HG03108 (cell line): ENCODE results near the gene FLNA.
A peak's percentile ranks its signal among the peaks of the same experiment; 100 is the strongest.
"Not testable (repeated sequence)": the region's sequence is repeated elsewhere in the genome, so short reads cannot be mapped to it uniquely, and the experiment has no call there.

Source experiments
- ATAC-seq: cut with Tn5 transposase; IDR thresholded peaks from one replicate; pipeline ENCODE4 v1.9.1; 2021; ENCODE audit warnings: moderate library complexity; ENCODE audit not compliant: unreplicated experiment

The FLNA gene, protein sequence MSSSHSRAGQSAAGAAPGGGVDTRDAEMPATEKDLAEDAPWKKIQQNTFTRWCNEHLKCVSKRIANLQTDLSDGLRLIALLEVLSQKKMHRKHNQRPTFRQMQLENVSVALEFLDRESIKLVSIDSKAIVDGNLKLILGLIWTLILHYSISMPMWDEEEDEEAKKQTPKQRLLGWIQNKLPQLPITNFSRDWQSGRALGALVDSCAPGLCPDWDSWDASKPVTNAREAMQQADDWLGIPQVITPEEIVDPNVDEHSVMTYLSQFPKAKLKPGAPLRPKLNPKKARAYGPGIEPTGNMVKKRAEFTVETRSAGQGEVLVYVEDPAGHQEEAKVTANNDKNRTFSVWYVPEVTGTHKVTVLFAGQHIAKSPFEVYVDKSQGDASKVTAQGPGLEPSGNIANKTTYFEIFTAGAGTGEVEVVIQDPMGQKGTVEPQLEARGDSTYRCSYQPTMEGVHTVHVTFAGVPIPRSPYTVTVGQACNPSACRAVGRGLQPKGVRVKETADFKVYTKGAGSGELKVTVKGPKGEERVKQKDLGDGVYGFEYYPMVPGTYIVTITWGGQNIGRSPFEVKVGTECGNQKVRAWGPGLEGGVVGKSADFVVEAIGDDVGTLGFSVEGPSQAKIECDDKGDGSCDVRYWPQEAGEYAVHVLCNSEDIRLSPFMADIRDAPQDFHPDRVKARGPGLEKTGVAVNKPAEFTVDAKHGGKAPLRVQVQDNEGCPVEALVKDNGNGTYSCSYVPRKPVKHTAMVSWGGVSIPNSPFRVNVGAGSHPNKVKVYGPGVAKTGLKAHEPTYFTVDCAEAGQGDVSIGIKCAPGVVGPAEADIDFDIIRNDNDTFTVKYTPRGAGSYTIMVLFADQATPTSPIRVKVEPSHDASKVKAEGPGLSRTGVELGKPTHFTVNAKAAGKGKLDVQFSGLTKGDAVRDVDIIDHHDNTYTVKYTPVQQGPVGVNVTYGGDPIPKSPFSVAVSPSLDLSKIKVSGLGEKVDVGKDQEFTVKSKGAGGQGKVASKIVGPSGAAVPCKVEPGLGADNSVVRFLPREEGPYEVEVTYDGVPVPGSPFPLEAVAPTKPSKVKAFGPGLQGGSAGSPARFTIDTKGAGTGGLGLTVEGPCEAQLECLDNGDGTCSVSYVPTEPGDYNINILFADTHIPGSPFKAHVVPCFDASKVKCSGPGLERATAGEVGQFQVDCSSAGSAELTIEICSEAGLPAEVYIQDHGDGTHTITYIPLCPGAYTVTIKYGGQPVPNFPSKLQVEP (N-terminal part only)

DNA sequence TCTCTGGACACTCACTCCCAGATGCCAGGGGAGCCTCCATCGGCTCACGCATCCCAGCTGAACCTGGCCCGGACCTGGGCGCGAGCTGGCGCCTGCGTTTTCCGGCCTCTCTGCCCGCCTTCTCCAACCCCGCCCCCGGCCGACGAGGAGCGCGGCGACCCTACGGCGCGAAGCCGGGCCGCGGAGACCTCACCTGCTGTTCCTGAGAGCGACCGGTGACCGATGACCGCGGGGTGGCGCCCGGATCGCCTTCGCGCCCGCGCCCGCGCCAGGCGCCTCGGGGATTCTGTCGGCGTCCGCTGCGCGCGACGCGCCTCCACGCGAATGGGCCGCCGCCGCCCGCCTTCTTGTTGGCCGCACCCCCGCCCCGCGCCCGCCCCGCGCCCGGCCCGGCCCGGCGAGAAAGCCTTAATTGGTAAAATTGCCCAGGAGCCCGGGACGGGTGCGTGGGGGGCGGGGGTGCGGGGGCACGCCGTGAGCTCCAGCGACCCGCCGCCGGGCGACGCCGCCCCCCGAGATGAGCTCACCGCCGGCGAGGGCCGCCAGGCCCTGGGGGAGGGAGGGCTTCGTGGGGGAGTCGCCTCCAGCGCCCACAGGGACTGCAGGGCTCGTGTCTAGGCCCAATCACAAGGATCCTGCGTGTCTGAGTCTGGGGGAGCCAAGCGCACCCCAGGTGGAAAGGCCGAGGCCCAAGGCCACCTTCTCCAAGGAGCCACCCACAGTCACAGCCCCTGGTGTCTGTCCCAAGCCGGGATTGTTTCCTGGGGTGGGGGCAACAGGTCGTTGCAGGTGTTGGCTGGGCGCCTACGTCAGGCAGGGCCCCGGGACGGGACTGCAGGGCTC is at the start of gene FLNA:
Gene FLNA, minus strand, starts transcription at position 322 of the 843 bp plus-strand sequence. CDS start 3,389 bp downstream, outside the sequence.
- no peak for ATAC-seq

DNA sequence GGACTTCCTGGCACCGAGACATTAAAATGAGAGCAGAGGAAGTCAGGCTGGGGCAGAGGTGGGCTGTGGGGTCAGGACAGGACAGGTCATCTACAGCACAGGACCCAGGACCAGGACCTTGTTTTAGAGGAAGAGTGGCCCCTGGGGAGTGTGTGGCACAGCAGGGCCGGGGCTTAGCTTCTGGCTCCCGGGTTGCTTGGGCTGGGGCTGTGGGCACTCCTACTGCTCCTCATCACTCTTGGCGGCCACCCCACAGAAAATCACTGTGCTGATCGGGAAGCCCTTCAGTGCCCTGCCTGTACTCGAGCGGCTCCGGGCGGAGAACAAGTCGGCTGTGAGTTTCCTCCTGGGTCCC is 45.9 kb upstream of the FLNA start:
- no peak for ATAC-seq

DNA sequence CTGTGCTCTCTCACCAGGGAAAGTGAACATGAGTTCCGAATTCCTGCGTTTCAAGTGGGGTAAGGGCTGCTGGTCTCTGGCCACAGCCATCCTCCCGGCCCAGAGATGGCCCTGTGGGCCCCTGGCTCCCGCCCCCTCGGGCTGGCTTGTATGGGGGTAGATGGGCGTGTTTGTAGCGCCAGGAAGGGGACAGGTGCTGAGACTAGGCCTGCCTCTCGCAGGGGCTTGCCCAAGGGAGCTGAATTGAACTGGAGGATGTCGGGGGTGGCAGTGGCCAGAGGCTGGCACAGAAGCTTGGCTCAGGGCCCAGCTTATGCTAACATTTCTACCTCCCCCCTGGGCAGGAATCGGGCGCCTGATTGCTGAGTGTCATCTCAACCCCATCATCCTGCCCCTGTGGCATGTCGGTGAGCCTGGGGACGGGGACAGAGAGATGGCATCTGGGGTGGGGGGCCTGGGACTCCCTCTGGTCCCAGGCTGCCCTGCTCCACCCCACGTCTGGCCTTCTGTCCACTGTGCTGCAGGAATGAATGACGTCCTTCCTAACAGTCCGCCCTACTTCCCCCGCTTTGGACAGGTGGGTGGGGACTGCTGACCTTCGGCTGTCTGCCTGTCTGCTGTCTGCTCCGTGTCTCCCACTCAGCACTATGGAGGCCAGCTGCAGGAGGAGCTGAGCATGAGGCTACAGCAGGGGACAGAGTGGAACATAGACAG is 45.4 kb upstream of the FLNA start:
- no peak for ATAC-seq

DNA sequence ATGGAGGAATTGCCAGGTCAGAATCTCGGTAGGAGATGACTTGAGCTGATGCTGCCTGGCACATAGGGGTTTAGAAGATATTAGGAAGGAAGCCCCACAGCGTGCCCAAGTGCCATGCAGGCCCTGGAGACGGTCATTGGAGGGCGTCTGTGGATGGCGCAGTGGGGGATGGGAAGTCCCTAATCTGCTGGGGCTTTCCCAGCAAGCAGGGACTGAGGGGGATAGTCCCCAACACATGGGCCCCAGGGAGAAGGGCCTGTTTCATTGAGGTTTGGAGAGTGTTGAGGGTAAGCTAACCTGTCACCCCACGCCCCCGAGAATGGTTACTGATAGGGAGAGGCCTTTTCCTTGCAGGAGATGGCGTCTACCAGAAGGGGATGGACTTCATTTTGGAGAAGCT is 44.8 kb upstream of the FLNA start:
- no peak for ATAC-seq

DNA sequence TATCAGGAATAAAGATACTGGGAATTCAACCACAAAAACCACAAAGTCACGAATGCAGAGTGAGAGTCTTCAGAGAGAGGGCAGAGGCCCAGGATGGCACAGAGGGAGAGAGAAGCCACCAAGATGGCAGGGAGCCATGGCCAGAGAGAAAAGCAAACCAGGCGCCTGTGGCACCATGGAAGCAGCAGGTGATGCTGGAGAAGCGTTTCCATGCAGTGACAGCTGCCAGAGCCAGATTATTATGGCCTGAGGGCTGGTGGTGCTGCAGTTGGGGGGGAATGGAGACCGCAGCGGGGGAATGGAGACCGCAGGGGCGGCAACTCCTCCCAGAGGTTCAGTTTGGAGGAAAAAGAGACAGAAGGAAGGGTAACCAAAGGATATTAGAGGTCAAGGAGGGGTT is 42.7 kb upstream of the FLNA start:
- ATAC-seq, result no peak

DNA sequence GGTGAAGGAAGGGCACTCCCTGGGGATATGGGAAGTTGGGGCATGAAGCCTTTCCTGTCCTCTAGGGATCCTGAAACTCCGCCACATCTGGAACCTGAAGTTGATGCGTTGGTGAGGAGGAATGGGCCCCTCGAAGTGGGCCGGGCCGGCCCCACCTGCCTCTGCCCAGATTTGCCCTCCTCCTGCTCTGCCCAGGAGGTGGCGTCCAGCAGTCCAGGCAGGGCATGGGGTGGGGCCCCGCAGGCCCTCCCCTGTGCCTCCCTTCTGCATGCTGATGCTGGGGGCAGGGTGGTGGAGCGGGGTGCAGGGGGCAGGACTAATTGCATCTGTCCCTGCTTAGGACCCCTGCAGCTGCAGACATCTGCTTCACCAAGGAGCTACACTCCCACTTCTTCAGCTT is 38.7 kb upstream of the FLNA start:
- no peak for ATAC-seq

DNA sequence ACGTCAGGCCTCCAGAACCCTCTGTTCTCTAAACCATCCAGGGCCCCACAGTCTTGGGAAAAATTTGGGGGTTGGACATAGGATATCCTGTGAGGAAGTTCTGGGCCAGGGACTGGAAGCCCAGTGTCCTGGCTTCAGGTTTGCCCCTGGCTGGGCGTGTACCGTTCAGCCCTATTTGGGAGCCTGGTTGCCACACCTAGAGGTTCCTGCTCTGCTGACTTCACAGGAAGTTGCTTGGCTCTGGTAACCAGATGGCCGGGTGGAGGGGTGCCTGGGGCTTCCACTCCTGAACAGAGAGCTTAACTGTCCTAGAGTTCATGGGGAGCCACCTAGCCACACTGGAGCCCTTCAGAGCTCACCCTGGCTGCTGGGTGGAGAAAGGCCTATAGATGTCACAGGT is 38.0 kb upstream of the FLNA start:
- ATAC-seq, result no peak

DNA sequence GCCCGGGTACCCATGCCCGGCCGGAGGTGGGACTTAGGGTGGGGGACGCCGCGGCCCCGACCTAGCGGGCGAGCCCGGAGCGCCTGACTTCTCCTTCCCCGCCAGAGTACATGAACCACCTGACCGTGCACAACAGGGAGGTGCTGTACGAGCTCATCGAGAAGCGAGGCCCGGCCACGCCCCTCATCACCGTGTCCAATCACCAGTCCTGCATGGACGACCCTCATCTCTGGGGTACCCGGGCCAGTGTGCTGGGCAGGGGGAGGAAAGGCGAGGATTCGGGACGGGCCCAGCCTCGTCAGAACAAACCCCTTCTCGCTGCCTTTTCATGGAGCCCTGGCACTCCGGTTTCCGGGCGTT is 37.5 kb upstream of the FLNA start:
- peak; percentile 45 for ATAC-seq

DNA sequence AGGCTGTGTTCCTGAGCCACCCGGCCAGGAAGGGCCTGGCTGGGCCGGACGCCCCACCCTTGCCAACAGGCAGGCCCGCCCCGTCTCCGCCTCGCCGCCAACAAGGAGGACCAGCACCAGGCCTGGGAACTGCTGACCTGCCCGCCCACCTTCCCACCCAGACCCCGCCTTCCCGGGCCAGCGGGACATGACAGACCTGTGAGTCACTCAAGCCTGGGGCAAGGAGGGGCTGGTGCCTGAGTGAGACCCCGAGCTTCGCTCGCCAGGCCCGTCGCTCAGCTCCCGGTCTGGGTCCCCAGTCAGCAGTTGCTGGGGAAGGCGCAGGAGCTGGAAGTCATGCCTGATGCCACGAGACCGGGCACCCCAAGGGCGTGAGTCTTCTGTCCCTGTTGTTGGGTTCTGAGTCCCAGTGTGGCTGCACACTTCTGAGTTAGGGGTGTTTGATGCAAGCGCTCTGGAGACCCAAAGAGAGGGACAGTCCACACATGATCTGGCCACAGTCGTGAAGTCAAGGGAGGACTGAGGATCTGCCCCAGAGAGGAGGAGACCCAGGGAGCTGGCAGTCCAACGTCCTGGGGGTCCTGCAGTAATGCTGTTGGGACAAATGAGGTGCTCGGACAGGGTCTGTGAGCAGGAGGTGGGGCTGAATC is 34.9 kb upstream of the FLNA start, which contains the start of gene DNASE1L1:
Gene DNASE1L1, minus strand, starts transcription at position 33 of the 650 bp plus-strand sequence. CDS start 3,686 bp downstream, outside the sequence.
- peak; percentile 49 for ATAC-seq

DNA sequence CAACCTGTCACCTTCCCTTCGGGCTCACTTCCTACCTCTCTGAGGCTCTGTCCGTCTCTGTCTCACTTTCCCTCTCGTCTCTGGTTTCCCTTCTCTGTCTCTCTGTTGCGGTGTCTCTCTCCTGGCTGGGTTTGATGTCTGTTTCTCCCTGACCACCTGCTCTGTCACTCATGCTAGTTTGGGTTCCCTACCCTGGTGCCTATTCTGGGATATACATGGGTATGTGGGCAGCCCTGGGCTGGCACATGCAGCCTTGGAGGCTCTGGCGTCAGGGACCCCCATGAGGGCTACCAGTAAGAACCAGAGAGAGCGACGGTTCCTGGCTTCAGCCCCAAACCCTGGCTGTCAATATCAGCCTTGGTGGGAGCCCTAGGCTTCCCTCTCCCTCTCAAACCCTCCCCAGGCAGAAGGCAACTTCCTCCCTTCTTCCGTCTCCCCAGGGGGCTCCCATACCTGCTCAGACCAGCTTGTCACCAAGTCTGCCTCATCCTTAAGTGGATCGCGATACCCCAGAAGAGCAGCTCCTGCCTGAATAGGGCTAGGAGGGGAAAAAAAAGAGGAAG is 34.3 kb upstream of the FLNA start:
- ATAC-seq, result no peak

DNA sequence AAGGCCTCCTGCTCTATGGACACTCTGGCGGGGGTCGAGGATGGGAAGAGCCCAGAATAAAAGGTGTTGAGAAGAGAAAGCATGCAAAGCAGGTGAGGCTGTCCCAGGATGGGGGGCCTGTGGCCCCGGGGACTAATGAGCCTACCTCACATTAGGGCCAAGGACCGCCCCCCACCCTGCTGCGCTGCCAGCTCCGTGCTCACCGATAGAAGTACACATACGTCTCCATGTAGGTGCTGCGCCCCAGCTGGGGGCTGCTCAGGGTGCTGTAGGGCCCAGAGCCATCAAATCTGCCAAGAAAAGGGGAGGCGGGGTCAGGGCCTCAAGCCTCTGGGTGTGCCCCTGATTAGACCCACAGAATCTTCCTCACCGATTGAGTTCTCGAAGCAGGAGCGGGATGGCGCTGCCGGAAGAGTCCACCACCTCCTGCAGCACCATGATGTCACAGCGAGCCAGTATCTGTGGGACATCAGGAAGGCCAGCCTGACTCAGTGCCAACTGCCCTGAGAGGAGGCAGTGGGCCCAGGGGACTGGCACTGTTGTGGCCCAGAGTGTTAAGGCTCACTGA is 30.3 kb upstream of the FLNA start:
- ATAC-seq, result no peak

DNA sequence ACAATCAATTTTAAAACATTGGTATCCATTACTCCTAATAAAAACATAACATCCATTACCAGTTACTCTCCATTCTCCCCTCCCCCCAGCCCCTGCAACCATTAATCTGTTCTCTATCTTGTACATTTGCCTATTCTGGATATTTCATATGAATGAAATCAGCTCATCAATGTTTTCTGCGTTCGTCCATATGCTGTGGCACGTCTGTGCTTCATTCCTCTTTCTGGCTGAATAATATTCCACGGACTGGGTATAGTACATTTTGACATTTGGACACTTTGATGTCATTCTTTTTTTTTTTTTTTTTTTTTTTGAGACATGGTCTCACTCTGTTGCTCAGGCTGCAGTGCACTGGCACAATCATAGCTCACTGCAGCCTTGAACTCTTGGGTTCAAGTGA is 29.4 kb upstream of the FLNA start:
- no peak for ATAC-seq

DNA sequence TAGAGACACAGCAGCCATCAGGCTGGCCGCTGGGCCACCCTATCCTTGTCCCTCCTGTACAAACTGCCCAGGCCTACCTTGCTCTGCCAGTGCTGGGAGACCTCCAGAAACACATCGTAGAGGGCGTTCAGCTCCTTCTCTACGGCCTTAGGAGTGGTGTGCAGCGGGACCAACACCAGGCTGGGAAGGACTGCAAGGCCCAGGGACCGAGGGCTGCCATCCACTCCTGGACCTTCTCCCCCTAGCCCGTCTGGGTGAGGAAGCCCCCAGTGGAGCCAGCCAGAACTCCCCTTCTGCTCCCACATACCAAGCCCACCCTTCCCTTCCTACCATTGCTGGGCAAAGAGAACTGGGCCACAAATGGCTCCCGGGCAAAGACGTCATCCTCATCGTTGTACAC is 28.8 kb upstream of the FLNA start:
- no peak for ATAC-seq

DNA sequence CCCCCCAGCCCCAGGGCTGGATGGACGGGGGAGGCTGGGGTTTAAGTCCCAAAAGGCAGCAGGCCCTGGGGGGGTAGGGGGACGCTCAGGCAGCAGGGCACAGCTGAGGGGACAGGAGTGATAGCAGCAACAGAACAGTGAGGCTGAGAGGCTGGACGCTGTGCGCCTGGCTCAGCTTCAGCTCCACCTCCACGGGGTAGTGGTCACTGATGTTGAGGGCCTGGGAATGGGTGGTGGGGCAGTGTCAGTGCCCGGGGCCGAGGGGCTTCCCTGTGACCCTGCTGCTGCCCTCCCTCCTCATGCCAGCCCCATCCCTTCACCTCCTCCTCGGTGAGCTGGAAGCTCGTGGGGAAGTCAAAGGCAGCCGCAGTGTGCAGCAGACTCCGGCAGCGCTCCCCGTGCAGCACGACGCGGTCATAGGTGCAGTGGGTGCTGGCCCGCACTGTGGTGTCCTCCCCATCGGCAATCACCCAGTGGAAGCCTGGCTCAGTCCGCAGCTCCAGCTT is 28.2 kb upstream of the FLNA start:
- no peak for ATAC-seq

DNA sequence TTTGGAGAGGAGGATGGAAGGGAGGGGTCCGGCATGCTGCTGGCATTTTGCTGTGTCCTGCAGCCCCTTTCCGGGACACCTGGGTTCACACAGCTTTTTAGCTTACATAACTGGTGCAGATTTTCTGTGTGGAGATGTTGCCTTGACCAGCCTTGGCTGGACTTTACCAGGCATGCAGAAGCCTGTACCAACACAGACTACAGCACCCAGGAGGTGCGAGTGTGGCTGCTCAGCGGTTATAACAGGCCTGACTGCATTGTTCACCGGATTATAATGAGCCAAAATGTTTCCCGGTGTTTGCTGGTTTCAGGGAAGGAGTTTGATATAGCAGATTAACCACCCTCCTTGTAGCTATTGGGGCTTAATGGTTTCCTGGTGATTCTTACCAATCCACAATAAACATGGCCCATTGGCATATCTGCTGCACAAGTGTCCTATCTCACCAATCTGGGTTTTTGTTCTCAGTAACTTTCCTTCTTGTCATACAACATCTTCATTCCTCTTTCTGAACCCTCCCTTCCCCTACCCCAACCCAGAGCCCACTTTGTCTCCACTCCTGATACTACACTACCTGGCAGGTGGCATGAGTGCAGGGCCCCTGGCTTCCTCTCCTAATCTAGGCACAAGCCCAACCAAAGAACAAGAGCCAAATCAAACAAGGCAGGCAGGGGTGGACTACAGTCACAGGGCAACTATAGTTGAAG is 27.6 kb upstream of the FLNA start:
- no peak for ATAC-seq

DNA sequence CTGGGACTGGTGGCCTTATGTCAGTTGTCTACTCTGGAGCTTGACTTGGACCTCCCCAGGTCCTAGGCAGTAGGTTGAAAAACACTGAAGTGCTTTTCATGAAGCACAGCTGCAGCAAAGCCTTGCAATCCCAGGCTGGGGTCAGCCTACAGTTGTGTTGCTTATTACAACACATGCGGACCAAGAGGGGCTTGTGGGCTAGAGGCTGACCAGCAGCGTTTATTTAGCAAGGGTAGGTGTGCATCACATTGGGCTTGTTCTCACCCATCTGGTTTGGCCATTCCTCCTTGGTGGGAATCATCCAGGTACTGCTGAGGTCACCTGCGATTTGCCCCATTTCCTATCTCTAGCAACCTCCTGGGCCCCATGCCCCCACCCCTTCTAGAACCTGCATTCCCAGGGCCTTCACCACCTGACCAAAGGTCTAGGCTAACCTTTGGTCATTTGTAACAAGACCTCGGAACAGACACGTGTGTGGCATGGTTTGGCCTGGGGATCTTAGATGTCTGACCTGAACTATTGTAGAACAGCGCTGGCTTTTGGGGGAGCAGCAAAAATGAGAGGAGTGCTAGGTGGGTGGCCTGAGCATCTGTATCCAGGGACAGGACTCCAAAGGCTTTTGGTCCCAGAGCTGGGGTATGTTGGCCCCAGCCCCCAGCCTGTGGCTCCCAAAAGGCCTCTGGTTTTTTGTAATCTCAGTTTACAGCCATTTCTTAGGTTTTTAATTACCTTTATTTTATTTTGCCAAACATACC is 26.8 kb upstream of the FLNA start:
- no peak for ATAC-seq

DNA sequence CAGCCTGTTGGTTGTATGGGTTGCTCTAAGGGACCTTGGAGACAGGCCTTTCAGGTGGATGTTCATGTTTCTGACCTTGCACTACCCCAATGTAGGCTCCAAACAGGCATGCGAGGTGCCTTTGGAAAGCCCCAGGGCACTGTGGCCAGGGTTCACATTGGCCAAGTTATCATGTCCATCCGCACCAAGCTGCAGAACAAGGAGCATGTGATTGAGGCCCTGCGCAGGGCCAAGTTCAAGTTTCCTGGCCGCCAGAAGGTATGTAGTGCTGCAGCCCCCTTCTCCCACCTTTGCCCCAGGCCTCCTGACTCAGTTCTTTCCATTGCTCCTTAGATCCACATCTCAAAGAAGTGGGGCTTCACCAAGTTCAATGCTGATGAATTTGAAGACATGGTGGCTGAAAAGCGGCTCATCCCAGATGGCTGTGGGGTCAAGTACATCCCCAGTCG is 26.0 kb upstream of the FLNA start:
- not testable (repeated sequence) for ATAC-seq
